Inferior parietal cortex (tissue), 1 donor: ENCODE data around the gene APPL1.
"Not testable (repeated sequence)": the region's sequence is repeated elsewhere in the genome, so short reads cannot be mapped to it uniquely, and the experiment has no call there.

ENCODE experiments used
- DNase-seq: peaks from one replicate; pipeline ENCODE4 v3.0.0-alpha.2; 2016; ENCODE audit errors: extremely low spot score

APPL1 gene

DNA sequence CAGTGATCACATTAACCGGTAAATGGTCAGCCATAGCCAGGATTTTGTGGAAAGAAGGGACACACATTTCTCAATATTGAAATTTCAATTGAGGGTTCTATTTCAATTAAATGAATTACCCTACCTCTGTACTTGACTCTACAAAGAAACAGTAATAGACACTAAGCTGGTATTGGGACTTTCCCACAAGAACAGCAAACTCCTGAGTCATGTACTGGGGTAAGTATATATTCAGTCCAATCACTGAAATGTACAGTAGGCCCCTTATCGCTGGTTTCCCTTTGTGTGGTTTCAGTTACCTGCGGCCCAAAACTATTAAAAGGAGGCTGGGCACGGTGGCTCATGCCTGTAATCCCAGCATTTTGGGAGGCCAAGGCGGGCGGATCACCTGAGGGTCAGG, 47.3 kb downstream of the APPL1 start:
- no peak for DNase-seq

DNA sequence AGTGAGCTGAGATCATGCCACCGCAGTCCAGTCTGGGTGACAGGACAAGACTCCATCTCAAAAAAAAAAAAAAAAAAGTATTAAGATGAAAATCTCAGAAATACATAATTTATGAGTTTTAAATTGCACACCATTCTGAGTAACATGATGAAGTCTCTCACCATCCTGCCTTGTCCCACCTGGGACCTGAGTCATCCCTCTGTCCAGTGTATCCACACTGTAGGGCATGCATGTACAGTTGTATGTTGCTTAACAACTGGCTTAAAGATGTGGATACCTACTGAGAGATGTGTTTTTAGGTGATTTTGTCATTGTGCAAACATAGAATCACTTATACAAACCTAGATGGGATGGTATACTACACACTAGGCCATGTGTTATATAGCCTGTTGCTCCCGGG, 47.9 kb downstream of the APPL1 start:
- no peak for DNase-seq

DNA sequence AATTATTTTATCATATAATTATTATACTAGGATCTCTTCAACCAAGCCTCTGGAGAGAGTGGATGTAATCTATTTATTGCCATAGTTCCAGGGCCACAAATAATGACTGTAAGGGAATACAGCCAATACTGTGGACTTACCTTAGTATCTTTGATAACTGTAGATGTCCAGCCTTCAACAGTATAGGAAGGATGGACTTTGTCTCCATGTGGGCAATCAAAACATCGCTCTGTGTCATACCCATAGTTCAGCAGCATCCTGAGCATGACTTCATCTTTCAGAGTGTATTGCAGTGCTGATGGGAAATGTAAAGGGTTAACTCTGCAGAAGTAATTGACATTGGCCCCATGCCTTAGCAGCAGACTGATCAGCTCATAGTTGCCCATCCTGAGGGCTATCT, 50.7 kb downstream of the APPL1 start:
- no peak for DNase-seq

DNA sequence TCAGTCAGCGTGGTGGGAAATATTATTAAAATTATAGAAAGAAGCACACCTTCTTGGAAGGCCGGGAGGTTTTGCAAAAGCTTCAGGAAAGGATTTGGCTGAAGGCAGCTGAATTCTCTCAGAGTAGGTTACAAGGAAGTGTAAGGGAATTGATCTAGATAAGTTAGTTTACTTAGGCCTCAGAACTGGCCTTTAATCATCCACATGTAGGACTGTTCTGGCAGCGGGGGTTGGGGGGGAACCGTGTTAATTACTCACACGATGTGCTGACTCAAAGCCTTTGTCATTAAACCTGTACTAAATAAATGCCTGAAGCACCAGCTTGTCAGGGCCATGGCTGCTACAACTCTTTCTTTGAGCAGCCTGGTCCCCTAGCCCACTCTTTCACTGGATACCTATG, 52.2 kb downstream of the APPL1 start:
- no peak for DNase-seq

DNA sequence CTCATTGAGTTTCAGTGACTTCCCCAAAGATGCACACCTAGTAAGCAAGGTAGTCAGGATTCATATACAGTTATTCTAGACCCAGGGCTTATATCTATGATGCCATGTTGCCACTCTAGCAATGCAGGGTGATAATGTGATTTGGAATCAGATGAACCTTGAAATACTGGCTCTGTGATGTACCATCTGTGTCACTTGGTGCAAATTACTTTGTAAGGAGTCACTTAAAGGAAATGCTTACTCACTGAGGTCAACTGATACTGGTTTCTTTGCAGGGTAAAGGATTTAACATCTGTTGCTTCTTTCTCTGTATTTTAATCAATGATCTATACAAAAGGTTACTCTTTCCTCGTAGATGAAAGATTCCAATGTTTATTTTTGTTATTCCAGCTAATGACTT, 54.2 kb downstream of the APPL1 start:
- no peak for DNase-seq

DNA sequence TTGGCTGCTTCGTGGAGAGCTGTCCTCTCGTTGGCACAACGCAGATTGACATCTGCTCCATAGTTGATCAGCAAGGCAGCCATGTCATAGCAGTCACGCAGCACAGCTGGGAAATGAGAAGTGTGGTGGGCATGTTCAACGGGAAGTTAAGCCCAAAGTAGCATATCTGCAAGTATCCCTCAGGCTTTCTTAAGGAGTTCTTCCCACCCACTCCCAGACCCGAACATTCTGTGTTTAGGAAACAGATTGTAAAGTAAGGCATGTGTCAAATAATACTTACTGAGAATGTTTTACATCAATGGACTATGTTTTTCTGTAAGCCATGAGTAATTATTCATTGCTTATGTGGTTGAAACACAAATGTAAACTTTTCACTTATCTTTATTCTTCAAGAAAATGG, 55.8 kb downstream of the APPL1 start:
- no peak for DNase-seq

DNA sequence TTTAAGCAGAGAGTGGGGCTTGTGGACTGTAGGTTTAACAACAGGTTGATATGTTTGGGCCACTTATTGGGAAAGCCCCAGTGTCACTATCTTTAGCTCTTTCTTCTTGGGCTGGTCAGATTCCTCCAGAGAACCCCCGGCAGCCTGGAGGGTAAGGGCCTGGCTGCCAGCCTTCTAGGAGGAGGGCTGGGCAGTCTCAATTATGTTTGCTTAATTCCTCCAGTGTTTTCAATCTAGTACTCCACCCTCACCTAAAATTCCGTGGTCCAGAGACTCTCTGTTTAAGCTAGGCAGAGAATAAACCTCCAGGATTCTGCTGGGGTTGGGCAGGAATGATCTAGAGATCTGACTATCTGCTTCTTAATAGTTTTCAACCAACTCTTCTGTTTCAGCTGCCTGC, 59.7 kb downstream of the APPL1 start:
- no peak for DNase-seq

DNA sequence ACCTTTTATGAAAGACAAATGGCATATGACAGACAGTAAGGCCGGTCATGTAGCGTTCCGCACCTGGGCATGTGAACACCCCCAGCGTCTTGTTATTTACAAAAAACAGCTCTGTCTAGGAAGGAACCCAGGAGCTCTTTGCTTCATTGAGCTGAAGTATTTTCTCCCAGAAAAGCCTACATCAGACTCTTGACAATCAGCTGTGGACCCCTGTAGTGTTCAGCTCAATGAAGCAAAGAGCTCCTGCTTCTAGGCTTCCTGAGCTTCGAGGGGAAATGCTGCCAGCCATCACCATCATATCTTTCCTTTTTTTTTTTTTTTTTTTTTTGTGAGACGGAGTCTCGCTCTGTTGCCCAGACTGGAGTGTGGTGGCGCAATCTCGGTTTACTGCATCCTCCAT, 60.9 kb downstream of the APPL1 start:
- no peak for DNase-seq

DNA sequence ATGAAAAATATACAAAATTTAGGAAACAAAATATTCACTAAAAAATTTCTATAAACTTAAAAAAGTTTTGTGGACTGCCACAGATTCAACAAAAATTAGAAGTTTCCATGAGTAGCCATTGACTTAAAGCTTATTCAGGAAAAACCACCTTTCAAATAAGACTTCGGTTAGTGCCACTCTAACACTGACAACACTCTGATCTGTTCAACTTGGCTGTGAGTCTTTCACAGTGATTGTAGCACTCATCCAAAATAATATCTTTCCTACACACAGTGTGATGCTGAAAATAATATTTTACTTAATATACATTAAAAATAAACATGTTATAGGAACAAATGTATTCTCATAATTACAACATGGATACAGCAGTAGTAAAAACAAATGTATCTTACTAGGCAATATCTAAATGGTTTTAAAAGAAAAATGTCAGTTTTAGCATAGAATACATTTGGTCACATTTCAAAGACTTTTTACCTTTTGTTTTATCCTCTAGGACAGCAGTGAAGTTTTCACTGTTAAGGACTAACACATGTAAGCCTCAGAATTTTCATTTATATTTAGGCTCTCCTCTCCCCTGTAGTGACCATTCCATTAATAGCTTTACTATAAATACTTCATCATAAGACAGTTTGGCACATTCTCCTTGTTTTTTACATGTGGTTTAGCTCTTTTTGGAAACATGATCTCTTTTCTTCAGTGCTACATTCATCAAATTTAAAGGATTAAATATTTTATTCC, 64.8 kb downstream of the APPL1 start, which contains the start of gene ASB14:
ASB14 (minus strand) TSS at position 527 of the 738 bp plus-strand sequence. CDS start 652 bp downstream, outside the sequence.
- DNase-seq, result no peak

DNA sequence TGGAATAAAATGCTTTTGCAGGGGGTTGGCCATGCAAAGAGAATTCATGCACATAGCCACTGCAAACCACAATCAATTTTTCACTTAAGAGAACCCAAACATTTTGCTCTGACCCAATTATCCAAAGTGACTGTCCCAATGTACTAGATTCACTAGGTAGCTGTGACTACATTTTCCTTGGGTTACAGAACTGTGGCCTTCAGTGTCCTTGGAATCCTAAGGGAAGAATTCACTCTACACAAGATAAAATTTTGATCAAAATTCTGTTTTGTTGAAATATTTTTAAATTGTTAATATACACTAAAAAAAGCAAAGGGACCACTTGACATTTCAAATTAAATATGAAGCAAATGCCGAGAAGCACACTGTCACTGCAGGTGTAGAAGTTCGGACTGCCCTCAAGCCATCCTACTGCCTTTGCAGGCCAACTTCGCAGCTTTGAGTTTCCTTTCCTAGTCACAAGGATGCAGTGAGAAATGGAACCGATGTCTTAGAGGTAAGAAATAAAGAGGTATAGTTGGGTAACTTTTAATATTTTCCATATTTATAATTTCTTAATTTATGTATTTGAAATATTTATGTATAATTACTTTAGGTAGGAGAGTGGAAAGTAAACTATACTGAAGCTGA, 65.5 kb downstream of the APPL1 start:
- DNase-seq, result no peak

DNA sequence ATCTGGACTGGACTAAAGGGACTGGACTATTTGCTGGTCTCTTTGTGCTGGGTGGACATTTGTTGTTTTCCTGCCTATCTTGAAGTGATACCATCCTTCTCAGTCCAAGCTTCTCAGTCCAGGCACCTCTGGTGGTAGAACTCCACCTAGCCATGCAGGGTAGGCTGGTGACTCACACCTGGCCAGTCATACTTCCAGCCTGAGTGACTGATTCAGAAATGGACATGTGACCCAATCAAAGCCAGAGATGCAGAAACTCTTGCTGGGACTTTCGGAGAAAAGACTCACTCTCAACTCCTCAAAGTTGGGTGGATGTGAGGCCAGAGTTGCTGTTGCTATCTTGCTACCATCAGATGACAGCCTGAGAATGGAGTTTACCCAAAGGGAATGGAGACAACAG, 70.5 kb downstream of the APPL1 start:
- no peak for DNase-seq

DNA sequence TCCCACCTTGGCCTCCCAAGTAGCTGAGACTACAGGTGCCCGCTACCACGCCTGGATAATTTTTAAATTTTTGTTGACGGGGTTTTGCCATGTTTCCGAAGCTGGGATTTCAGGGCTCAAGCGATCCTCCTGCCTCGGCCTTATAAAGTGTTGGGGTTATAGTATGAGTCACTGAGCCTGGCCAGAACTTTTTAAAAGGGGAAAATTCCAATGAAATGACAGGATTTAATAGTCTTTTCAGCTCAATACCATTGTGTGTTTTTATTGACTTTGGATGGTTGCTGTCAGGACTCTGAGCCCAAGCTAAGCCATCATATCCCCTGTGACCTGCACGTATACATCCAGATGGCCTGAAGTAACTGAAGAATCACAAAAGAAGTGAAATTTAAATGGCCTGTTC, 76.0 kb downstream of the APPL1 start:
- not testable (repeated sequence) for DNase-seq

DNA sequence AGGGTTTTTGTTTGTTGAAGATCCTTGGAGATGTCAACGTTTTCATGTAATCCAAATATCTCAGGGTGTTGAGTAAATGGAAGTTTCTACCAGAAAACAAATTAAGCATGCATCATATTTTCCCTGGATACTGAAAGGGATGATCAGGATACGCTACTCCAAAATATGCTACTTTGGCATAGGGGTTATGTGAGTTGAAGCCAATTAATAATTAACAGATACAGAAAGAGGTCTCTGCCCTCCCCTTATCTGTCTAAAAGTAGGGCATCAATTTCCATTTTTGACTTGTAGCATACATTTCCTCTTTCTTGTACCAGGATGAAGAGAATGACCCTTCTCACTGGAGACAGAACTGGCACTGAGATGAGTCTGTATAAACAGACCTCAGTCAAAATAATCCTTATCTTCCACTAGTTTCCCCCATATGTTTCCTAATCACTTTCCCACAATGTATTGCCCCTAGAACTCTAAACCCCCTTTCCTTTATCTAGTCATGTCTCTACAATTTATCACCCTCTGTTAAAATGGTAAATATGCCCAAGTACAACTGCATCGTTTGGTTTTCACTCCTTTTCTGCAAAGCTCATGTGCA, 82.3 kb downstream of the APPL1 start:
- DNase-seq, result no peak

DNA sequence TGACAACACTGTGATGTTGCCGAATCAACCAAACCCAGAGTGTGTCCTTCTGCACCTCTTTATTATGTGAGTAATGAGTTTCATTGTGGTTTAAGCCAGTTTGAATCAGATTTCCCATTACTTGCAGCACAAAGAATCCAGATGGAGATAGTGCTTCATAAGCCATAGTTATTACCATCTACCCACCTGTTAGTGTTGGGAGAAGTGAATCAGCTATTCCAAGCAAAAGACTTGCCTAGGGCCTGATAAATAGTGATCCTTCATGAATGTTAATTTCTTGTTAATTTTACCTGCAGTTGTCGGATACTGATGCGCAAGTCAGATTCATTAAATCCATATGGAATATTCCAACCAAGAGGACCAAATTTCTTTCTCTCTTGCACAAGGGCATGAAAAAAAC, 86.7 kb downstream of the APPL1 start:
- DNase-seq, result no peak
